ENCODE data around the gene GPR139. TPM values are rescaled to one million over a fixed set of nuclear protein-coding genes. Genes with fewer than 3 reads are reported as not detected.

Gene GPR139
- total RNA-seq, 1 experiment from 2014 or later = not detected

Other genes starting within 250 kb of the GPR139 start
- gene GPRC5B, start 189.0 kb downstream of the GPR139 start, total RNA-seq (2014; rRNA removed; shearing (Covaris generic)) = 0.86 and 3.2 TPM in 2 replicates

All from M059J (cell line).